Measurements from ENCODE around the gene ZFP28.
A peak's percentile ranks its signal among the peaks of the same experiment; 100 is the strongest.

Gene ZFP28

DNA sequence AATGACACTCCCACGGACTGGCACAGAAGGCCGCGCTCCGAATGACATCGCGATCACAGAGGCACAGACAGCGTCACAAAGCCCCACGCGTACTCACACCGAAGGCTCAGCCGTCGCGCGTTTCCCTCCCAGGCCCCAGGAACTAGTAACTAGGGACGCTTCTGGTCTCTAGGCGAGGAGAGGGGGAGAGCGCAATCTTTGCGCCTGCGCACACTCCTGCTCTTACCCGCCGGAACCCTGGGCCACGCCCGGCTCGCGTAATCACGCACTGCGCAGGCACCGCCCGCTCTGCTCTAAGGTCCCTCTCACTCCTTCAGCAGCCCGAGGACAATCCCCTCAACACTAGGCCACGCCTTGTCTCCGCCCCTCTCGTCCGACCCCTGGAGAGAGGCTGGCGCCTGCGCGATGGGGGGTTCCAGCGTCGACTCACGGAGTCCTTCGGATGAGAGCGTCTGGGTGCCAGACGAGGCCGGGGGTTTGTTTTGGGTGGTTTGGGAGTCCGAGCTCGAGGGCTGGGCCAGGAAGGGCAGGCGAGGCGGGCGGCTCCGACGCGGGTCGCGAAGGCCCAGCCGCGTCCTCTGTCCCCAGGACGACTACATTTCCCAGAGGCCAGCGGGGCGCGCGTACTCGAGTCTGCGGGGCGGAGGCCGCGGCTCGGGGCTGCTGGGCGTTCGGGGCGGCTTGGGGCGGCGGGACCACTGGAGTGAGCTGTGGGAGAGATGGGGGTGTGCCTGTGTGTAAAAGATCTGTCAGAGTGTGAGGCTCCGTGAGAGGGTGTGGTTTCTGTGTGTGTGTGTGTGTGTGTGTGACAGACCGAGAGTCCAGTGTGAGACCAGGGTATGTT is 31.1 kb upstream of the ZFP28 start, which contains the start of gene ZNF471 (continued):
- TF ChIP-seq ZBTB21 (tag by site-specific recombination; IDR thresholded peaks at IDR 0.05) (peak; percentile 51), ZFP37 (tag by site-specific recombination; IDR thresholded peaks at IDR 0.05) (0 out of 2 replicates have a peak, but pooled peaks have one; percentile 79), KLF16 (tag by site-specific recombination; IDR thresholded peaks at IDR 0.05) (0 out of 2 replicates have a peak, but pooled peaks have one; percentile 51), FEZF1 (tag by site-specific recombination; IDR thresholded peaks at IDR 0.05) (no peak), ZNF112 (tag by site-specific recombination; IDR thresholded peaks at IDR 0.05) (no peak), ZFP3 (tag by site-specific recombination; IDR thresholded peaks at IDR 0.05; ENCODE audit: low read depth) (no peak), ZFP69B (tag by site-specific recombination; IDR thresholded peaks at IDR 0.05) (peak; percentile 34; the same call in 1 of the 2 replicates), ZIC2 (tag by site-specific recombination; IDR thresholded peaks at IDR 0.05) (peak; percentile 53), ZXDB (tag by site-specific recombination; IDR thresholded peaks at IDR 0.05) (peak; percentile 84), ZNF548 (tag by site-specific recombination; IDR thresholded peaks at IDR 0.05) (no peak; the same call in 1 of the 2 replicates), KLF9 (tag by site-specific recombination; IDR thresholded peaks at IDR 0.05; ENCODE audit: low read depth) (peak; percentile 80; the same call in 1 of the 2 replicates), ZFP41 (tag by site-specific recombination; IDR thresholded peaks at IDR 0.05; ENCODE audit: borderline replicate concordance) (no peak)
- TF ChIP-seq, protein P1, sequence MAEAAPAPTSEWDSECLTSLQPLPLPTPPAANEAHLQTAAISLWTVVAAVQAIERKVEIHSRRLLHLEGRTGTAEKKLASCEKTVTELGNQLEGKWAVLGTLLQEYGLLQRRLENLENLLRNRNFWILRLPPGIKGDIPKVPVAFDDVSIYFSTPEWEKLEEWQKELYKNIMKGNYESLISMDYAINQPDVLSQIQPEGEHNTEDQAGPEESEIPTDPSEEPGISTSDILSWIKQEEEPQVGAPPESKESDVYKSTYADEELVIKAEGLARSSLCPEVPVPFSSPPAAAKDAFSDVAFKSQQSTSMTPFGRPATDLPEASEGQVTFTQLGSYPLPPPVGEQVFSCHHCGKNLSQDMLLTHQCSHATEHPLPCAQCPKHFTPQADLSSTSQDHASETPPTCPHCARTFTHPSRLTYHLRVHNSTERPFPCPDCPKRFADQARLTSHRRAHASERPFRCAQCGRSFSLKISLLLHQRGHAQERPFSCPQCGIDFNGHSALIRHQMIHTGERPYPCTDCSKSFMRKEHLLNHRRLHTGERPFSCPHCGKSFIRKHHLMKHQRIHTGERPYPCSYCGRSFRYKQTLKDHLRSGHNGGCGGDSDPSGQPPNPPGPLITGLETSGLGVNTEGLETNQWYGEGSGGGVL (tag by site-specific recombination; IDR thresholded peaks at IDR 0.05): peak; percentile 80
- TF ChIP-seq, protein P2, sequence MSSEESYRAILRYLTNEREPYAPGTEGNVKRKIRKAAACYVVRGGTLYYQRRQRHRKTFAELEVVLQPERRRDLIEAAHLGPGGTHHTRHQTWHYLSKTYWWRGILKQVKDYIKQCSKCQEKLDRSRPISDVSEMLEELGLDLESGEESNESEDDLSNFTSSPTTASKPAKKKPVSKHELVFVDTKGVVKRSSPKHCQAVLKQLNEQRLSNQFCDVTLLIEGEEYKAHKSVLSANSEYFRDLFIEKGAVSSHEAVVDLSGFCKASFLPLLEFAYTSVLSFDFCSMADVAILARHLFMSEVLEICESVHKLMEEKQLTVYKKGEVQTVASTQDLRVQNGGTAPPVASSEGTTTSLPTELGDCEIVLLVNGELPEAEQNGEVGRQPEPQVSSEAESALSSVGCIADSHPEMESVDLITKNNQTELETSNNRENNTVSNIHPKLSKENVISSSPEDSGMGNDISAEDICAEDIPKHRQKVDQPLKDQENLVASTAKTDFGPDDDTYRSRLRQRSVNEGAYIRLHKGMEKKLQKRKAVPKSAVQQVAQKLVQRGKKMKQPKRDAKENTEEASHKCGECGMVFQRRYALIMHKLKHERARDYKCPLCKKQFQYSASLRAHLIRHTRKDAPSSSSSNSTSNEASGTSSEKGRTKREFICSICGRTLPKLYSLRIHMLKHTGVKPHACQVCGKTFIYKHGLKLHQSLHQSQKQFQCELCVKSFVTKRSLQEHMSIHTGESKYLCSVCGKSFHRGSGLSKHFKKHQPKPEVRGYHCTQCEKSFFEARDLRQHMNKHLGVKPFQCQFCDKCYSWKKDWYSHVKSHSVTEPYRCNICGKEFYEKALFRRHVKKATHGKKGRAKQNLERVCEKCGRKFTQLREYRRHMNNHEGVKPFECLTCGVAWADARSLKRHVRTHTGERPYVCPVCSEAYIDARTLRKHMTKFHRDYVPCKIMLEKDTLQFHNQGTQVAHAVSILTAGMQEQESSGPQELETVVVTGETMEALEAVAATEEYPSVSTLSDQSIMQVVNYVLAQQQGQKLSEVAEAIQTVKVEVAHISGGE (tag by site-specific recombination; conservative IDR thresholded peaks at IDR 0.05; ENCODE audit: low read depth): 0 out of 2 replicates have a peak, but pooled peaks have one; percentile 16
- TF ChIP-seq, protein P3, sequence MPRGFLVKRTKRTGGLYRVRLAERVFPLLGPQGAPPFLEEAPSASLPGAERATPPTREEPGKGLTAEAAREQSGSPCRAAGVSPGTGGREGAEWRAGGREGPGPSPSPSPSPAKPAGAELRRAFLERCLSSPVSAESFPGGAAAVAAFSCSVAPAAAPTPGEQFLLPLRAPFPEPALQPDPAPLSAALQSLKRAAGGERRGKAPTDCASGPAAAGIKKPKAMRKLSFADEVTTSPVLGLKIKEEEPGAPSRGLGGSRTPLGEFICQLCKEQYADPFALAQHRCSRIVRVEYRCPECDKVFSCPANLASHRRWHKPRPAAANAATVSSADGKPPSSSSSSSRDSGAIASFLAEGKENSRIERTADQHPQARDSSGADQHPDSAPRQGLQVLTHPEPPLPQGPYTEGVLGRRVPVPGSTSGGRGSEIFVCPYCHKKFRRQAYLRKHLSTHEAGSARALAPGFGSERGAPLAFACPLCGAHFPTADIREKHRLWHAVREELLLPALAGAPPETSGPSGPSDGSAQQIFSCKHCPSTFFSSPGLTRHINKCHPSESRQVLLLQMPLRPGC (tag by site-specific recombination; IDR thresholded peaks at IDR 0.05): no peak

DNA sequence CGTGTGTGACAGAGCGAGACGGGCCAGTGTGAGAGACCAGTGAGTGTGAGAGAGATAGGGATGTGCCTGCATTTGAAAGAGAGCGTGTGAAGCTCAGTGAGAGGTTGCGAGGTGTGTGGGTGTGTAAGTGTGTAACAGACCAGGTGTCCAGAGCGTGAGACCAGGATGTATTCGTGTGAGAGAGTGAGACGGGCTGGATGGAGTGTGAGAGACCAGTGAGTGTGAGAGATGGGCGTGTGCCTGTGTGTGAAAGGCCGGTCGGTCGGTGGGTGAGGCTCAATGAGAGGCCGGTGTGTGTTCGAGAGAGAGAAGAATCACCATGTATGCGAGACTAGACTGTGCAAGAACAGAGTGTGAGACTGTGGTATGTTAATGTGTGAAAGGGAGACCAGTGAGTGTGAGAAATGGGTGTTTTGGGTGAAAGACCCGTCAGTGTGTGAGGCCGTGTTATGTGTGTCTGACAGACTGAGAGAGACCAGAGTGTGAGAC is 30.4 kb upstream of the ZFP28 start:
- no peak overlapping the region for H3K27ac ChIP-seq (ENCODE audit: extremely low read depth, low read depth, low read length)
- POLR2A ChIA-PET: no interaction called here
- H3K4me1 ChIP-seq (ENCODE audit: control insufficient read depth, insufficient read depth, low read length): no peaks in the 10 kb centered on the region
- peaks cover 0 to 6% of the 10 kb centered on the region in 2 experiments; a peak in 1 of 3 replicates for H3K36me3 ChIP-seq (ENCODE audit: control insufficient read depth in 2 of 2, insufficient read depth in 1 of 2, low read length in 2 of 2)
- peaks cover 3% of the 10 kb centered on the region for H3K9me3 ChIP-seq (ENCODE audit: control insufficient read depth, insufficient read depth, low read depth, low read length)
- H3K4me3 ChIP-seq (ENCODE audit: low read depth, low read length): peak overlapping the region; percentile 71
- CTCF ChIA-PET: interaction anchor here (0.7 kb wide), 1 partner anchor 436 kb away, joined by 3 read pairs; no protein-coding TSS in a partner anchor
- TF ChIP-seq ZNF37A (tag by site-specific recombination; IDR thresholded peaks at IDR 0.05) (no peak), ZNF785 (tag by site-specific recombination; IDR thresholded peaks at IDR 0.05) (no peak), ZNF48 (tag by site-specific recombination; IDR thresholded peaks at IDR 0.05) (no peak), ZSCAN30 (tag by site-specific recombination; IDR thresholded peaks at IDR 0.05) (no peak), GLIS1 (tag by site-specific recombination; IDR thresholded peaks at IDR 0.05) (no peak), SP3 (tag by site-specific recombination; IDR thresholded peaks at IDR 0.05) (no peak), PRDM1 (tag by site-specific recombination; IDR thresholded peaks at IDR 0.05) (peak; percentile 71), ZBTB48 (tag by site-specific recombination; IDR thresholded peaks at IDR 0.05) (peak; percentile 75), ZNF544 (tag by site-specific recombination; IDR thresholded peaks at IDR 0.05) (0 out of 2 replicates have a peak, but pooled peaks have one; percentile 9), ZNF791 (tag by site-specific recombination; IDR thresholded peaks at IDR 0.05) (no peak), ZSCAN23 (tag by site-specific recombination; IDR thresholded peaks at IDR 0.05) (no peak)
- TF ChIP-seq, protein P4, sequence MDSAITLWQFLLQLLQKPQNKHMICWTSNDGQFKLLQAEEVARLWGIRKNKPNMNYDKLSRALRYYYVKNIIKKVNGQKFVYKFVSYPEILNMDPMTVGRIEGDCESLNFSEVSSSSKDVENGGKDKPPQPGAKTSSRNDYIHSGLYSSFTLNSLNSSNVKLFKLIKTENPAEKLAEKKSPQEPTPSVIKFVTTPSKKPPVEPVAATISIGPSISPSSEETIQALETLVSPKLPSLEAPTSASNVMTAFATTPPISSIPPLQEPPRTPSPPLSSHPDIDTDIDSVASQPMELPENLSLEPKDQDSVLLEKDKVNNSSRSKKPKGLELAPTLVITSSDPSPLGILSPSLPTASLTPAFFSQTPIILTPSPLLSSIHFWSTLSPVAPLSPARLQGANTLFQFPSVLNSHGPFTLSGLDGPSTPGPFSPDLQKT (IDR thresholded peaks at IDR 0.05; ENCODE audit: borderline replicate concordance, low read depth, low read length): no peak
- TF ChIP-seq, protein P5, sequence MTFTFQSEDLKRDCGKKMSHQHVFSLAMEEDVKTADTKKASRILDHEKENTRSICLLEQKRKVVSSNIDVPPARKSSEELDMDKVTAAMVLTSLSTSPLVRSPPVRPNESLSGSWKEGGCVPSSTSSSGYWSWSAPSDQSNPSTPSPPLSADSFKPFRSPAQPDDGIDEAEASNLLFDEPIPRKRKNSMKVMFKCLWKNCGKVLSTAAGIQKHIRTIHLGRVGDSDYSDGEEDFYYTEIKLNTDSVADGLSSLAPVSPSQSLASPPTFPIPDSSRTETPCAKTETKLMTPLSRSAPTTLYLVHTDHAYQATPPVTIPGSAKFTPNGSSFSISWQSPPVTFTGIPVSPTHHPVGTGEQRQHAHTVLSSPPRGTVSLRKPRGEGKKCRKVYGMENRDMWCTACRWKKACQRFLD (tag by site-specific recombination; IDR thresholded peaks at IDR 0.05): no peak

Measured in HEK293 (cell line).